Measurements from ENCODE around the gene KIAA0232.

- TF ChIP-seq CTCF (IDR thresholded peaks at IDR 0.05) (no peak), POLR2A (IDR thresholded peaks at IDR 0.05) (no peak)
Measured at GRCh38 chr4:6764976-6765620, 17.4 kb upstream of the KIAA0232 start.
